Stimulated activated CD4-positive, alpha-beta T cell treated with anti-CD3 and anti-CD28 coated beads, Interleukin-12 subunit alpha, Interleukin-12 subunit beta, amount 100 ng/mL, for 4 hours (primary cell): ENCODE data around the gene ZNF260.

Source experiments
- DNase-seq: peaks from one replicate; pipeline ENCODE4 v3.0.0-alpha.2; 2020

The ZNF260 gene

DNA sequence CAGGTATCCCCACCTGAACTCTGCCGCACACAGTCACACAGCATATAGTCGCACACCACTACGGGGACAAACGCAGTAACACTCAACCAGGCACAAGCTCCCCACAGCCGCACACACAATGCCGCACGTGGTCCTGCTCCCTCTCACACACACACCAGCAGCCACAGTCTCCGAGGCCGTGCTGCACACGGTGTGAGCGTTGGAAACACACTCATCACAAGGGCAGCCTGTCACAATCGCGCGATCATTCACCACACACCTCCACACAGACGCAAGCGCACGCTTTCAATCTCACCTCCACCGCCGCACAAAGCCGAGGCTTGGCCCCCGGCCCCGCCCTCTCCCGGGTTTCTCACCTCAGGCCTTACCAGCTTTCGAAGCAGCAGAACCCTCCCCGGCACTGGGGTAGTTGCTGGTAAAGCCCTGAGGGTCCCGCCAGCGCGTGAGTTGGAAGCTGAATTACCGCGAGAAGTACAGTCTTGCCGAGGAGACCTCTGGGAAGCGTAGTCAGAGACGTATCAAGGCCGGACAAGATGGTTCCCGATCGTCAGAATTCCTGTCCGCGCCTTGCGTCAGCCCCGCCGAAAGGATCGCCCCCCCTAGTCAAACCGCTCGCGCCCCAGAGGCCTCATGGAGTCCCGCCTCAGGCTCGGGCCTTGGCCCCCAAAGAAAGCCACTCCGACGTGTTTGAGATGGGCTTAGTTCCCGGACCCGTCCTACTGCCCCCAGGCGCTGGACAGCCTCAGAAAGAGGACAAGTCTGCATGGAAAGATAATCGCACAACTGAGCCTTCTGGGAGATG is 38.8 kb downstream of the ZNF260 start, which contains the start of gene ZNF566:
ZNF566 (minus strand) TSS at position 444 of the 802 bp plus-strand sequence. CDS start 13,004 bp downstream, outside the sequence.
- DNase-seq, result peak; percentile 89

DNA sequence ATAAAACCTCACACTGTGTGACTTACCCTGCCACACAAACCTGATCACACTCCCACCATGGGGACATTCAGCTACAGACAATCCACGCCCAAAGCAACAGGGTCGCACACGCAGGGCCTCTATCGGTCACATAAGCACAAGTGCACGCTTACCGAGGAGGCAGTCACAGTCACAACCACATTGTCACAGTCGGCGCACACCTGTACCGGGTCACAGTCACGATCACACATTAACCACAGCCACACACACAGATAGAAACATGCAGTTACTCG is 39.3 kb downstream of the ZNF260 start:
- DNase-seq, result peak; percentile 31

DNA sequence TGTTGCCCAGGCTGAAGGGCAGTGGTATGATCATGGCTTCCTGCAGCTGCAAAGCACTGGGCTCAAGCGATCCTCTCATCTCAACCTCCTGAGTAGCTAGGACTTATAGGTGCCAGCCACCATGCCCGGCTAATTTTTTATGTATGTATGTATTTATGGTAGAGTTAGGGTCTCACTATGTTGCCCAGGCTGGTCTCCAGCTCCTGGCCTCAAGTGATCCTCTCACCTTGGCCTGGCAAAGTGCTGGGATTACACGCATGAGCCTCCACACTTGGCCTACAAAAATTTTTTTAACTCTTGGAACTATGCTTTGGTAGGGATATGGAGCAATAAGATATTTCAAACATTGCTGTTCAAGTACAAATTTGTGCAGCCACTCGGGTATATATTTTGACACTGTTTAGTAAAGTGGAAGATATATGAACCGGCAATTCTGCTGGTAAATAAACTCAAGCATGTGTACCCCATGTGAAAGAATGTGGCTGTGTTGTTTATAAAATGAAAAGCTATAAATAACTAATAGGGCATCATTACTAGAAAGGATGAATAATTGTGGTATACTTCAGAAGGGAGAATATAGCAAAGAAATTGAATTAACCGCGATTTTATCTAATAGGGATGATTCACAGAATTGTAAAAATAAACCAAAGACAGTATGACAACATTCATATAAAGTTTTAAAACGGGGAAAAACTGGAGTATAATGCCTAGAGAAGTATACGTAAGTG is 39.8 kb downstream of the ZNF260 start:
- no peak for DNase-seq

DNA sequence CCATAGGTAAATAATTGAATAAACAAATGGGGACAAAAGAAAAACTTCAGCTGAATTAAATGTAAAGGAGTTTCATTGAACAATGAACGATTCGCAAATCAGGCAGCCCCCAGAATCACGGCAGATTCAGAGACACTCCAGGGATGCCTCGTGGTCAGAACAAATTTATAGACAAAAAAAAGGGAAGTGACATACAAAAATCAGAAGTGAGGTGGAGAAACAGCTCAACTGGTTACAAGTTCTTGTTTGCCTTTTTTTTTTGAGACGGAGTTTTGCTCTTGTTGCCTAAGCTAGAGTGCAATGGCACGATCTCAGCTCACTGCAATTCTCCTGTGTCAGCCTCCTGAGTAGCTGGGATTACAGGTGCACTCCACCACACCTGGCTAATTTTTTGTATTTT is 44.4 kb downstream of the ZNF260 start:
- no peak for DNase-seq

DNA sequence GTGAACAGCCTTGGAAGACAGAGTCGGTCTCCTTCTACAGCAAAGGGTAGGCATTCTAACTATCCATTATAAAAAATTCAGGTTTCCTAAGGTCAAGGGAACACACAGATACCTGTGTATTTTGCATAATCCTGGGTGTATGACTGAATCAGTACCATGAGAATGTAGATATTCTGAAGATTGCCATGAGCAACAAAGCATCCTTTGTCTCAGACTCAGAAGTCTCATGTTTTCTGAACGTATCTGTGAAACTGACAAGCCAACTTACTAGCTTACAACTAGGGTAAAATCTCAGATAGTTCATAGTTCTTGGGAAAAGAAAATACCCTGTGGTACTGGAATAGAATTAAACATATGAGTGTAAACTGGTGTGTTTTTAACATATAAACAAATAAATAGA is 45.2 kb downstream of the ZNF260 start:
- no peak for DNase-seq
